ENCODE measurements around the gene UBA1.

Gene UBA1

GRCh38 chrX:47234583-47234982 lies 41.0 kb downstream of the UBA1 start:
- Histone ChIP-seq H3K9me2 (replicated peaks; ENCODE audit: low read depth, low read length) (no peaks in the 10 kb centered on the region), H3K9ac (ENCODE audit: low read depth, low read length, poor library complexity, severe bottlenecking) (peak overlapping the region; percentile 87), H3K4me3 (ENCODE audit: low read length, poor library complexity, severe bottlenecking) (peak overlapping the region; percentile 83), H3F3A (ENCODE audit: low read depth) (no peaks in the 10 kb centered on the region), H3K36me3 (ENCODE audit: insufficient read depth, low read length) (peaks cover 6% of the 10 kb centered on the region; the same call in 1 of the 2 replicates), H3K4me2 (ENCODE audit: low read depth, low read length, poor library complexity, severe bottlenecking) (peak overlapping the region; percentile 79), H2AFZ (ENCODE audit: low read length) (no peak overlapping the region), H4K20me1 (ENCODE audit: insufficient read depth, low read length, poor library complexity, severe bottlenecking) (peaks cover 36% of the 10 kb centered on the region), H3K4me1 (ENCODE audit: insufficient read depth, low read length, poor library complexity, severe bottlenecking) (peaks cover 18% of the 10 kb centered on the region), H3K27me3 (ENCODE audit: insufficient read depth, low read length, poor library complexity, severe bottlenecking) (no peaks in the 10 kb centered on the region), H3K79me2 (ENCODE audit: insufficient read depth, low read length) (peaks cover 69% of the 10 kb centered on the region), H3K9me3 (ENCODE audit: insufficient read depth, low read depth, low read length) (no peaks in the 10 kb centered on the region)
- TF ChIP-seq EZH2phosphoT487 (IDR thresholded peaks at IDR 0.05; ENCODE audit: borderline replicate concordance) = no peak
- no peak for TF ChIP-seq CTCF (conservative IDR thresholded peaks at IDR 0.05; ENCODE audit: low read length)

- Histone ChIP-seq H3K4me3 (ENCODE audit: low read length, poor library complexity, severe bottlenecking) (peak overlapping the region; percentile 83), H3K79me2 (ENCODE audit: insufficient read depth, low read length) (peaks cover 72% of the 10 kb centered on the region), H3K27me3 (ENCODE audit: insufficient read depth, low read length, poor library complexity, severe bottlenecking) (no peaks in the 10 kb centered on the region), H2AFZ (ENCODE audit: low read length) (no peak overlapping the region), H3K9me2 (replicated peaks; ENCODE audit: low read depth, low read length) (no peaks in the 10 kb centered on the region), H3K9ac (ENCODE audit: low read depth, low read length, poor library complexity, severe bottlenecking) (no peak overlapping the region), H3F3A (ENCODE audit: low read depth) (no peaks in the 10 kb centered on the region), H3K4me1 (ENCODE audit: insufficient read depth, low read length, poor library complexity, severe bottlenecking) (peaks cover 18% of the 10 kb centered on the region), H4K20me1 (ENCODE audit: insufficient read depth, low read length, poor library complexity, severe bottlenecking) (peaks cover 36% of the 10 kb centered on the region), H3K4me2 (ENCODE audit: low read depth, low read length, poor library complexity, severe bottlenecking) (peak overlapping the region; percentile 79), H3K9me3 (ENCODE audit: insufficient read depth, low read depth, low read length) (no peaks in the 10 kb centered on the region), H3K36me3 (ENCODE audit: insufficient read depth, low read length) (peaks cover 17% of the 10 kb centered on the region; the same call in 1 of the 2 replicates)
- TF ChIP-seq CTCF (conservative IDR thresholded peaks at IDR 0.05; ENCODE audit: low read length) (no peak), EZH2phosphoT487 (IDR thresholded peaks at IDR 0.05; ENCODE audit: borderline replicate concordance) (no peak)
Observed at GRCh38 chrX:47235691-47236103, 42.1 kb downstream of the UBA1 start.

GRCh38 chrX:47239199-47239598 lies 45.6 kb downstream of the UBA1 start:
- no peak overlapping the region for H3K4me2 ChIP-seq (ENCODE audit: low read depth, low read length, poor library complexity, severe bottlenecking)
- no peak overlapping the region for H2AFZ ChIP-seq (ENCODE audit: low read length)
- no peaks in the 10 kb centered on the region for H3K9me3 ChIP-seq (ENCODE audit: insufficient read depth, low read depth, low read length)
- H3K27me3 ChIP-seq (ENCODE audit: insufficient read depth, low read length, poor library complexity, severe bottlenecking) = no peaks in the 10 kb centered on the region
- H3K9me2 ChIP-seq (replicated peaks; ENCODE audit: low read depth, low read length) = no peaks in the 10 kb centered on the region
- no peak overlapping the region for H3K4me3 ChIP-seq (ENCODE audit: low read length, poor library complexity, severe bottlenecking)
- H3K79me2 ChIP-seq (ENCODE audit: insufficient read depth, low read length) = peaks cover 57% of the 10 kb centered on the region
- H3K4me1 ChIP-seq (ENCODE audit: insufficient read depth, low read length, poor library complexity, severe bottlenecking) = peaks cover 10% of the 10 kb centered on the region
- no peaks in the 10 kb centered on the region for H3F3A ChIP-seq (ENCODE audit: low read depth)
- H4K20me1 ChIP-seq (ENCODE audit: insufficient read depth, low read length, poor library complexity, severe bottlenecking) = peaks cover 30% of the 10 kb centered on the region
- no peak overlapping the region for H3K9ac ChIP-seq (ENCODE audit: low read depth, low read length, poor library complexity, severe bottlenecking)
- H3K36me3 ChIP-seq (ENCODE audit: insufficient read depth, low read length) = peaks cover 44% of the 10 kb centered on the region; the same call in 1 of the 2 replicates
- TF ChIP-seq EZH2phosphoT487 (IDR thresholded peaks at IDR 0.05; ENCODE audit: borderline replicate concordance) = no peak
- TF ChIP-seq CTCF (conservative IDR thresholded peaks at IDR 0.05; ENCODE audit: low read length) = no peak
